ENCODE measurements around the gene SLC51A. TPM values are rescaled to one million over a fixed set of nuclear protein-coding genes. Genes with fewer than 3 reads are reported as not detected.

Gene SLC51A
- total and polyA plus RNA-seq, 10 donors: 0.30 to 14.6 (median 3.4) TPM

- peak; percentile 11 for DNase-seq
- Histone ChIP-seq H3K27me3 (replicated peaks in 1 of 7) (no peaks in the 10 kb centered on the region), H3K36me3 (no peaks in the 10 kb centered on the region)
Measured at GRCh38 chr3:196174652-196175051, 41.7 kb upstream of the SLC51A start.

GRCh38 chr3:196175116-196175625 lies 41.2 kb upstream of the SLC51A start:
- Histone ChIP-seq H3K27ac (no peak overlapping the region), H3K4me1 (peaks cover 0 to 30% (median 12%) of the 10 kb centered on the region in 6 donors), H3K9me3 (no peaks in the 10 kb centered on the region), H3K27me3 (replicated peaks in 1 of 7) (no peaks in the 10 kb centered on the region), H3K36me3 (no peaks in the 10 kb centered on the region), H3K4me3 (no peak overlapping the region)
- intact Hi-C loops (cut with DNase I; ENCODE audit: low total_unique reads): no loop called here
- peak; percentile 47 for DNase-seq
- WGBS, 5 donors: 88 to 90% (median 90%) methylated on average over 19 of the region's 19 CpGs
- TF ChIP-seq CTCF (IDR thresholded peaks at IDR 0.05 in 8 of 11, conservative IDR thresholded peaks at IDR 0.05 in 3 of 11) (no peak), POLR2A (IDR thresholded peaks at IDR 0.05) (no peak), POLR2AphosphoS5 (IDR thresholded peaks at IDR 0.05) (no peak)

More at GRCh38 chr3:196174652-196175051, 41.7 kb upstream of the SLC51A start:
- Histone ChIP-seq H3K27ac (no peak overlapping the region), H3K4me1 (peaks cover 0 to 30% (median 8%) of the 10 kb centered on the region in 6 donors), H3K4me3 (no peak overlapping the region), H3K9me3 (no peaks in the 10 kb centered on the region)
- WGBS, 5 donors: 89 to 95% (median 93%) methylated on average over 3 of the region's 3 CpGs
- intact Hi-C loops (cut with DNase I; ENCODE audit: low total_unique reads): no loop called here
- TF ChIP-seq CTCF (IDR thresholded peaks at IDR 0.05 in 8 of 11, conservative IDR thresholded peaks at IDR 0.05 in 3 of 11) (no peak), POLR2AphosphoS5 (IDR thresholded peaks at IDR 0.05) (no peak), POLR2A (IDR thresholded peaks at IDR 0.05) (no peak)

- no peaks in the 10 kb centered on the region for H3K36me3 ChIP-seq
- no peak overlapping the region for H3K4me3 ChIP-seq
- no peak for TF ChIP-seq POLR2A (IDR thresholded peaks at IDR 0.05)
- TF ChIP-seq CTCF (IDR thresholded peaks at IDR 0.05 in 8 of 11, conservative IDR thresholded peaks at IDR 0.05 in 3 of 11): no peak
- no peak for TF ChIP-seq POLR2AphosphoS5 (IDR thresholded peaks at IDR 0.05)
- peaks cover 0 to 30% (median 17%) of the 10 kb centered on the region in 6 donors for H3K4me1 ChIP-seq
- 79 to 87% (median 84%) methylated on average over 9 of the region's 9 CpGs for WGBS, 5 donors
- H3K27me3 ChIP-seq (replicated peaks in 1 of 7): no peaks in the 10 kb centered on the region
- no peaks in the 10 kb centered on the region for H3K9me3 ChIP-seq
- peak; percentile 36 for DNase-seq
- intact Hi-C loops (cut with DNase I; ENCODE audit: low total_unique reads): no loop called here
- H3K27ac ChIP-seq: no peak overlapping the region
Measured at GRCh38 chr3:196175722-196176121, 40.6 kb upstream of the SLC51A start.

- TF ChIP-seq POLR2A (IDR thresholded peaks at IDR 0.05) (no peak), CTCF (IDR thresholded peaks at IDR 0.05 in 8 of 11, conservative IDR thresholded peaks at IDR 0.05 in 3 of 11) (no peak), POLR2AphosphoS5 (IDR thresholded peaks at IDR 0.05) (no peak)
- DNase-seq: peak; percentile 47
- H3K36me3 ChIP-seq: no peaks in the 10 kb centered on the region
- intact Hi-C loops (cut with DNase I; ENCODE audit: low total_unique reads): no loop called here
- no peak overlapping the region for H3K4me3 ChIP-seq
- peaks cover 0 to 40% (median 30%) of the 10 kb centered on the region in 6 donors for H3K4me1 ChIP-seq
- no peaks in the 10 kb centered on the region for H3K9me3 ChIP-seq
- H3K27ac ChIP-seq: no peak overlapping the region
- WGBS, 5 donors: 83 to 93% (median 91%) methylated on average over 16 of the region's 16 CpGs
- no peaks in the 10 kb centered on the region for H3K27me3 ChIP-seq (replicated peaks in 1 of 7)
Measured at GRCh38 chr3:196177567-196177966, 38.8 kb upstream of the SLC51A start.

Measured in spleen (tissue), 11 donors.